Type B pancreatic cell (in vitro differentiated cells): ENCODE measurements around the gene KITLG. TPM values are rescaled to one million over a fixed set of nuclear protein-coding genes. Genes with fewer than 3 reads are reported as not detected.

ENCODE experiments used
- DNase-seq: peaks from one replicate; pipeline ENCODE4 v3.0.0; 2021; ENCODE audit warnings: mixed read lengths; ENCODE audit not compliant: unreplicated experiment; ENCODE audit errors: extremely low spot score
- H3K27ac Mint-ChIP-seq: 2 replicates; pipeline ENCODE4 v1.8.0; 2021; ENCODE audit warnings: mild to moderate bottlenecking, mixed read lengths
- H3K27me3 Mint-ChIP-seq: 2 replicates; pipeline ENCODE4 v1.8.0; 2021; ENCODE audit warnings: mixed read lengths
- H3K36me3 Mint-ChIP-seq: 2 replicates; pipeline ENCODE4 v1.8.0; 2021; ENCODE audit warnings: mixed read lengths
- H3K4me1 Mint-ChIP-seq: one replicate; pipeline ENCODE4 v1.8.0; 2021; ENCODE audit warnings: mixed read lengths; ENCODE audit not compliant: unreplicated experiment
- H3K4me3 Mint-ChIP-seq: 2 replicates; pipeline ENCODE4 v1.8.0; 2021; ENCODE audit warnings: mild to moderate bottlenecking, mixed read lengths
- H3K9me3 Mint-ChIP-seq: 2 replicates; pipeline ENCODE4 v1.8.0; 2021; ENCODE audit warnings: mixed read lengths
- total RNA-seq: library from RNA; stranded (reverse); gene quantifications from 2 replicates; pipeline ENCODE4 v1.2.1, GENCODE V29; 2021; ENCODE audit warnings: low replicate concordance
- TF ChIP-seq, protein P1 (sequence below): fragments of 200-600 bp; sonication (generic); conservative IDR thresholded peaks from 2 replicates; pipeline ENCODE4 v1.5.0; 2021; ENCODE audit warnings: antibody characterized with exemption, mild to moderate bottlenecking

KITLG gene
- total RNA-seq, 1 donor from 2014 or later, result 35.6 TPM

DNA sequence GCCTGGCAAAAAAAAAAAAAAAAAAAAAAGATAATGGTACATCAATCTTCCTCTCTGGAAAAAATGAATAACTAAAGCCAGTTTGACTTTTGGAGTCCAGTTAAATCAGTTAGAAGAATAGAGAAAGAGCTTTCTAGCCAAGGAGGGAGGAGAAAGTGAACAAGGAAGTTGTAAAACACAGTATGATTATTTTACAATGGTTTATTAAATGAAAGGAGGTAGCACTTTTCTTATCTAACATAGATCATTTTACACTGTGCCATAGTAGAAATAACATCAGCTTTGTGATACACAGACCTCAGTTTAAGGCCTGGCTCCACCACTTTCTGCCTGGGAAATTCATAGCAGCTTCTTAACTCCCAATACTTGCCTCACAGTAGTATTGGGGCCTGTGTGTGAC is 15.4 kb upstream of the KITLG start:
- no peaks in the 10 kb centered on the region for H3K9me3 Mint-ChIP-seq
- H3K4me3 Mint-ChIP-seq, result no peak overlapping the region
- H3K27me3 Mint-ChIP-seq, result no peaks in the 10 kb centered on the region
- H3K4me1 Mint-ChIP-seq, result peaks cover 3% of the 10 kb centered on the region
- TF ChIP-seq, protein P1, sequence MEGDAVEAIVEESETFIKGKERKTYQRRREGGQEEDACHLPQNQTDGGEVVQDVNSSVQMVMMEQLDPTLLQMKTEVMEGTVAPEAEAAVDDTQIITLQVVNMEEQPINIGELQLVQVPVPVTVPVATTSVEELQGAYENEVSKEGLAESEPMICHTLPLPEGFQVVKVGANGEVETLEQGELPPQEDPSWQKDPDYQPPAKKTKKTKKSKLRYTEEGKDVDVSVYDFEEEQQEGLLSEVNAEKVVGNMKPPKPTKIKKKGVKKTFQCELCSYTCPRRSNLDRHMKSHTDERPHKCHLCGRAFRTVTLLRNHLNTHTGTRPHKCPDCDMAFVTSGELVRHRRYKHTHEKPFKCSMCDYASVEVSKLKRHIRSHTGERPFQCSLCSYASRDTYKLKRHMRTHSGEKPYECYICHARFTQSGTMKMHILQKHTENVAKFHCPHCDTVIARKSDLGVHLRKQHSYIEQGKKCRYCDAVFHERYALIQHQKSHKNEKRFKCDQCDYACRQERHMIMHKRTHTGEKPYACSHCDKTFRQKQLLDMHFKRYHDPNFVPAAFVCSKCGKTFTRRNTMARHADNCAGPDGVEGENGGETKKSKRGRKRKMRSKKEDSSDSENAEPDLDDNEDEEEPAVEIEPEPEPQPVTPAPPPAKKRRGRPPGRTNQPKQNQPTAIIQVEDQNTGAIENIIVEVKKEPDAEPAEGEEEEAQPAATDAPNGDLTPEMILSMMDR, result no peak
- DNase-seq, result no peak
- H3K27ac Mint-ChIP-seq, result no peak overlapping the region
- no peaks in the 10 kb centered on the region for H3K36me3 Mint-ChIP-seq

DNA sequence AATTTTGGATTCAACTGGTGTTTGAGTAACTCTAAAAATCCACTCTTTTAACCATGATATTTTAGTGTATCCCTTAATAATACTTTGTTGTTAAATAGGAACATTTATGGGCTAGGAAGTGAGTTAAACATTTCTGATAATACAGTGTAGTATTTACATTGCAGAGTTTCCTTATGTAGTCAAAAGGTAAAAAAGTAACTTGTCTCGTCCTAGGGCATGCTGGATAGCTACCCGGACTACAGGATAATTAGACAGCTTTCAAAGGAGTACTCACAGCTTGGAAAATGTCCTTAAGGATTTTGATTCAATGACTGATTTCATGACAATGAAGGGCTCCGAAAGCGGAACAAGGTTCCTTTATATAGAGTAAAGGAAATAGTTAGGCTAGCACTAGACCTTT is 14.5 kb upstream of the KITLG start:
- TF ChIP-seq, protein P1, result no peak
- Mint-ChIP-seq H3K27ac (no peak overlapping the region), H3K4me3 (no peak overlapping the region), H3K9me3 (no peaks in the 10 kb centered on the region), H3K36me3 (no peaks in the 10 kb centered on the region), H3K4me1 (peaks cover 3% of the 10 kb centered on the region), H3K27me3 (no peaks in the 10 kb centered on the region)
- DNase-seq, result no peak

DNA sequence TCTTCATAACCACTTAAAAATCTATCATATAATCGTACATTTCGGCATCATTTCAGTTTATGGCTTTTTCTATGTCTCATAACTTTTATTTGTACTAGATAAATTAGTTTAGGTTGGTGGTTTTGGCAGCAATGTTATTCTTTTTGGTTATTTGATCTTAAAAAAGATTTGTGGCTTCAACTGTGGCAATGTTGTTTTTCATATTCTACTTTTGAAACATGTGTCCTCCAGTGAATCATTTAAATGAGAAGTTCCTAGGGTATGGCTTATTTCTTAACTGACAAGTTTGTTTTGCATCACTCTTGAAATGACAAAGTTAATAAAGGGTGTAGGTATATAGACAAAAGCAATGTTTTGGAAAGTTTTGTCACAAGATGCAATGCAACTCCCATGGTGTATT is 11.1 kb upstream of the KITLG start:
- TF ChIP-seq, protein P1, result no peak
- Mint-ChIP-seq H3K4me1 (peaks cover 3% of the 10 kb centered on the region), H3K4me3 (no peak overlapping the region), H3K27me3 (no peaks in the 10 kb centered on the region), H3K36me3 (peaks cover 3% of the 10 kb centered on the region), H3K27ac (no peak overlapping the region), H3K9me3 (no peaks in the 10 kb centered on the region)
- no peak for DNase-seq

DNA sequence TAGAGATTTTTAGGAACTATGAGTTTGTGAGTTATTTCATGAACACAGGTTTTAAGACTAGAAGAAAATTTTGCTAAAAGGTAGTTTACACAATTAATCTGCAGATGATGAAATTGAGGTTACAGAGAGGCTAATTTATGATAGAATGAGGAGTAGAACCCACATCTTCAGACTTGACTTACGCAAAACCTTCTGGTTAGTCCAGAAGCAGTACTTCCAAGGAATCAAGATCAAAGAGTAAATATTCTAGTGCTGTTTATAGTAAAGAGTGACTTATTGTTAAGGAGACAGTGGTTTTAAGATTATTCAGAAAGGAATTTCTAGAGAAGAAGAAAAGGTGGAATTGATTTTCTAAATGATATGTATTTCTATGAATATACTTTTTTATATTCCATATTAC is 10.6 kb upstream of the KITLG start:
- Mint-ChIP-seq H3K36me3 (peaks cover 3% of the 10 kb centered on the region), H3K27ac (no peak overlapping the region), H3K4me1 (peaks cover 3% of the 10 kb centered on the region), H3K27me3 (no peaks in the 10 kb centered on the region), H3K4me3 (no peak overlapping the region), H3K9me3 (no peaks in the 10 kb centered on the region)
- TF ChIP-seq, protein P1, result no peak
- no peak for DNase-seq

DNA sequence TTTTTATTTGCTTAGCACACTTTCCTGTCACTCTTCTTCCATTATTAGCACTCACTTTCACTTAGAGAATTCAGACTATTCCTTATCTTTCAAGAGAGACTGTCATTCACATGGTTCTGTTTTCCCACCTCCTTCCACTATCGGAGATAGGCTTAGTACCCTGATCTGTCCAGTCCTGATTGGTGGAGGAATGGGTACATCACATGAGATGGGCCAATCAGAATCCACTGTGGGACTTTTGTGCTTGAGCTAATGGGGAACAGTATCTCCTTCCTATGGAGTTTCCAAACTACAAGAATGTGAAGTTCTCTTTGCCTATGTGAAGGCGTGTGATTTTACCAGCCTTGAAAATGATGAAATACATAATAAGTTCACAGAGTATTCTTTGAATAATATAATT is 4.8 kb upstream of the KITLG start:
- DNase-seq, result no peak
- Mint-ChIP-seq H3K36me3 (peaks cover 3% of the 10 kb centered on the region), H3K27me3 (peaks cover 13% of the 10 kb centered on the region), H3K27ac (no peak overlapping the region), H3K9me3 (peaks cover 4% of the 10 kb centered on the region), H3K4me3 (no peak overlapping the region), H3K4me1 (peaks cover 3% of the 10 kb centered on the region)
- TF ChIP-seq, protein P1, result no peak

DNA sequence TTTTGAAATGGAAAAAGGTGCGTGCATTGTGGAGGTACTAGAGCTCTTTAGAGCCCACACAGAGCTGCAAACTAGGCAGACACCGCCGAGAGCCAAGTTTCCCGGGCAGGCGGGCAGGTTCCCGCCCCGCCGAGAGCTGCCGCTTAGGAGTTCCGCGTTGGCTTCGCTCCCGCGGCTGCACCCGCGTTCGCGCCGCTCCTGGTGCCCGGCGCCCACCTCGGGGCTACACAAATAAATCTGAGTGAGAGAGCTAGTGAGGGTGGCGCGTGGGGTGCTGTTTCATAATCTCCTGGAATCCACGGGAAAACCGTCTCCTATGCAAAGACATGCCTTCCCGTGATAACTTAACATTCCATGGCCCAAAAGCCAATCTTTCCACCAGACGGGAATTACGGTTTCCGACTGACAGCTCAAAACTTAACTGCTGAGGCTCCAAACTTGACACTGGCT is 645 bp downstream of the KITLG start:
- H3K27me3 Mint-ChIP-seq, result peaks cover 25% of the 10 kb centered on the region
- no peaks in the 10 kb centered on the region for H3K9me3 Mint-ChIP-seq

More for the DNA sequence above, 645 bp downstream of the KITLG start:
- peak overlapping the region; percentile 97 for H3K4me3 Mint-ChIP-seq
- peaks cover 36% of the 10 kb centered on the region for H3K4me1 Mint-ChIP-seq
- DNase-seq, result no peak
- TF ChIP-seq, protein P1, result no peak
- H3K36me3 Mint-ChIP-seq, result no peaks in the 10 kb centered on the region
- peak overlapping the region; percentile 87 for H3K27ac Mint-ChIP-seq
